ENCODE data around the gene TMEM39A.

Gene TMEM39A

DNA sequence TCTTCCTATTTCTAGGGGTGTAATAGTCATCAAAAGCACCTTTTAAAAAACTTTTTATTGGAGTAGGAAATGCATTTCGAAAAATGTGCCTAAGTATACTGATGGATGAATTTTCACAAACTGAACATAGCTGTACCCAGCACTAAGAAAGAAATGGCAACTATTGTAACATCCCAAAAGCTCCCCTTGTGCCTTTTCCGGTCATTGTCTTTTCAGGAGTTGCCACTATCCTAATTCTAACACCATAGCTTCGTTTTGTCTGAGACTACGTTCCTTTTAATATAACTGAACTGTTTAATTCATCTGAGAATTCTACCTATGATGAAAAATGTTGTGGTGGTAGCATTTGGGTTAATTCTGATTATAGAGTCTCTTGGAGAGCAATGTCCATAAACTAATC, 36.9 kb upstream of the TMEM39A start:
- Histone ChIP-seq H3K4me2 (ENCODE audit: low read length) (peak overlapping the region; percentile 97), H3K9me3 (ENCODE audit: low read length) (no peaks in the 10 kb centered on the region), H3K4me3 (ENCODE audit: low read depth, low read length, poor library complexity, severe bottlenecking) (peak overlapping the region; percentile 82), H4K20me1 (ENCODE audit: insufficient read depth, low read length) (no peaks in the 10 kb centered on the region), H3K9me2 (ENCODE audit: low read depth, low read length) (no peaks in the 10 kb centered on the region), H3K36me3 (ENCODE audit: insufficient read depth, low read length) (peaks cover 26% of the 10 kb centered on the region), H3K27ac (ENCODE audit: low read depth, low read length, poor library complexity, severe bottlenecking) (peak overlapping the region; percentile 51), H3K9ac (ENCODE audit: low read length) (peak overlapping the region; percentile 93), H3K79me2 (ENCODE audit: insufficient read depth, low read length) (peaks cover 23% of the 10 kb centered on the region), H3K4me1 (ENCODE audit: insufficient read depth, low read length, severe bottlenecking) (peaks cover 31% of the 10 kb centered on the region), H3F3A (ENCODE audit: insufficient read depth, low read length) (no peaks in the 10 kb centered on the region), H2AFZ (ENCODE audit: low read length) (no peak overlapping the region), H3K27me3 (ENCODE audit: insufficient read depth, low read length) (no peaks in the 10 kb centered on the region)
- TF ChIP-seq EZH2 (IDR thresholded peaks at IDR 0.05; ENCODE audit: borderline replicate concordance, low read length) = no peak
- TF ChIP-seq, protein P1, sequence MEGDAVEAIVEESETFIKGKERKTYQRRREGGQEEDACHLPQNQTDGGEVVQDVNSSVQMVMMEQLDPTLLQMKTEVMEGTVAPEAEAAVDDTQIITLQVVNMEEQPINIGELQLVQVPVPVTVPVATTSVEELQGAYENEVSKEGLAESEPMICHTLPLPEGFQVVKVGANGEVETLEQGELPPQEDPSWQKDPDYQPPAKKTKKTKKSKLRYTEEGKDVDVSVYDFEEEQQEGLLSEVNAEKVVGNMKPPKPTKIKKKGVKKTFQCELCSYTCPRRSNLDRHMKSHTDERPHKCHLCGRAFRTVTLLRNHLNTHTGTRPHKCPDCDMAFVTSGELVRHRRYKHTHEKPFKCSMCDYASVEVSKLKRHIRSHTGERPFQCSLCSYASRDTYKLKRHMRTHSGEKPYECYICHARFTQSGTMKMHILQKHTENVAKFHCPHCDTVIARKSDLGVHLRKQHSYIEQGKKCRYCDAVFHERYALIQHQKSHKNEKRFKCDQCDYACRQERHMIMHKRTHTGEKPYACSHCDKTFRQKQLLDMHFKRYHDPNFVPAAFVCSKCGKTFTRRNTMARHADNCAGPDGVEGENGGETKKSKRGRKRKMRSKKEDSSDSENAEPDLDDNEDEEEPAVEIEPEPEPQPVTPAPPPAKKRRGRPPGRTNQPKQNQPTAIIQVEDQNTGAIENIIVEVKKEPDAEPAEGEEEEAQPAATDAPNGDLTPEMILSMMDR (IDR thresholded peaks at IDR 0.05; ENCODE audit: low read length) = no peak

DNA sequence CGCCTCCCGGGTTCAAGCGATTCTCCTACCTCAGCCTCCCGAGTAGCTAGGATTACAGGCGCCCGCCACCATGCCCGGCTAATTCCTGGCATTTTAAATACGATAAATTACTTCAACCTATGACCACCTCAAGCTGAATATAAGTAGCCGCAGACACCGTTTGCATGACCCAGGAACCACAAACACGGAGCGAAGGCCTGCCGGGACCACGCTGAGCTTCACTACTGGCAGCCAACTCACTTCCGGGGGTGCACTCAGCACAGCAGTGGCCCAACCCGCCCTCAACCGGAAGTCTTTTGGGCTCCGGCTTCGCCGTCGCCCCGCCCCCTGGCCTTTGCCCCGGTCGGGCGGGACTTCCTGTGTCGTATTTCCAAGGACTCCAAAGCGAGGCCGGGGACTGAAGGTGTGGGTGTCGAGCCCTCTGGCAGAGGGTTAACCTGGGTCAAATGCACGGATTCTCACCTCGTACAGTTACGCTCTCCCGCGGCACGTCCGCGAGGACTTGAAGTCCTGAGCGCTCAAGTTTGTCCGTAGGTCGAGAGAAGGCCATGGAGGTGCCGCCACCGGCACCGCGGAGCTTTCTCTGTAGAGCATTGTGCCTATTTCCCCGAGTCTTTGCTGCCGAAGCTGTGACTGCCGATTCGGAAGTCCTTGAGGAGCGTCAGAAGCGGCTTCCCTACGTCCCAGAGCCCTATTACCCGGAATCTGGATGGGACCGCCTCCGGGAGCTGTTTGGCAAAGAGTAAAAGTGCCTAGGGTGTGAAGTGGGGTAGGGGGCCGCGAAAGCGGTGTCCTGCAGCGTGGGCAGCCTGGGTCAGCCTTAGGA, 35.0 kb upstream of the TMEM39A start, which contains the start of gene TIMMDC1:
TIMMDC1 (plus strand) TSS at position 362 of the 826 bp plus-strand sequence; CDS start at position 549, 187 bp downstream.
- peak within 1 kb of the TSS; percentile 51 for H3K27ac ChIP-seq (ENCODE audit: low read depth, low read length, poor library complexity, severe bottlenecking)
- H3K4me1 ChIP-seq (ENCODE audit: insufficient read depth, low read length, severe bottlenecking) = peaks cover 31% of the 10 kb centered on the region
- peaks cover 23% of the 10 kb centered on the region for H3K79me2 ChIP-seq (ENCODE audit: insufficient read depth, low read length)
- no peaks in the 10 kb centered on the region for H3K27me3 ChIP-seq (ENCODE audit: insufficient read depth, low read length)
- H3F3A ChIP-seq (ENCODE audit: insufficient read depth, low read length) = no peaks in the 10 kb centered on the region
- peak within 1 kb of the TSS; percentile 97 for H3K4me2 ChIP-seq (ENCODE audit: low read length)
- no peaks in the 10 kb centered on the region for H4K20me1 ChIP-seq (ENCODE audit: insufficient read depth, low read length)
- H3K9me2 ChIP-seq (ENCODE audit: low read depth, low read length) = no peaks in the 10 kb centered on the region
- H3K9ac ChIP-seq (ENCODE audit: low read length) = peak within 1 kb of the TSS; percentile 93
- peak within 1 kb of the TSS; percentile 82 for H3K4me3 ChIP-seq (ENCODE audit: low read depth, low read length, poor library complexity, severe bottlenecking)
- TF ChIP-seq, protein P1 (IDR thresholded peaks at IDR 0.05; ENCODE audit: low read length) = no peak
- no peak for TF ChIP-seq EZH2 (IDR thresholded peaks at IDR 0.05; ENCODE audit: borderline replicate concordance, low read length)
- no peaks in the 10 kb centered on the region for H3K9me3 ChIP-seq (ENCODE audit: low read length)
- H3K36me3 ChIP-seq (ENCODE audit: insufficient read depth, low read length) = peaks cover 11% of the 10 kb centered on the region; the same call in 1 of the 2 replicates
- no peak within 1 kb of the TSS for H2AFZ ChIP-seq (ENCODE audit: low read length)

DNA sequence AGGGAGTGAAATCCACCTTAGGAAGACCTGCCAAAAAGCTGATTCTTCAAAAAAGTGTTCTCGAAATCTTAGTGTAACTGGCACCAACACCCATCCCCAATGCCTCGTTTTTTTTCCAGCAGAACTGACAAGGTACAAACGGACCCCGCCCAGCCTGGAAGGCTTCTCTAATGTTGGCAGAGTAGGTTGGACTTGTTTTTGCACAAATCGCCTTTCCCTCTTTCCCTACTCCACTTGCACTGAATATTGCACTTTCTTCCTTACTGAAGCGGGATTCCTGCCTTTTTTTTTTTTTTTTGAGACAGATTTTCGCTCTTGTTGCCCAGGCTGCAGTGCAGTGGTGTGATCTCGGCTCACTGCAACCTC, 34.4 kb upstream of the TMEM39A start:
- Histone ChIP-seq H4K20me1 (ENCODE audit: insufficient read depth, low read length) (no peaks in the 10 kb centered on the region), H3K4me2 (ENCODE audit: low read length) (peak overlapping the region; percentile 97), H3K4me1 (ENCODE audit: insufficient read depth, low read length, severe bottlenecking) (peaks cover 31% of the 10 kb centered on the region), H3K9me2 (ENCODE audit: low read depth, low read length) (no peaks in the 10 kb centered on the region), H3K27ac (ENCODE audit: low read depth, low read length, poor library complexity, severe bottlenecking) (no peak overlapping the region), H2AFZ (ENCODE audit: low read length) (no peak overlapping the region), H3F3A (ENCODE audit: insufficient read depth, low read length) (no peaks in the 10 kb centered on the region), H3K36me3 (ENCODE audit: insufficient read depth, low read length) (peaks cover 9% of the 10 kb centered on the region; the same call in 1 of the 2 replicates), H3K9ac (ENCODE audit: low read length) (peak overlapping the region; percentile 93), H3K4me3 (ENCODE audit: low read depth, low read length, poor library complexity, severe bottlenecking) (peak overlapping the region; percentile 82), H3K79me2 (ENCODE audit: insufficient read depth, low read length) (peaks cover 23% of the 10 kb centered on the region), H3K9me3 (ENCODE audit: low read length) (no peaks in the 10 kb centered on the region), H3K27me3 (ENCODE audit: insufficient read depth, low read length) (no peaks in the 10 kb centered on the region)
- no peak for TF ChIP-seq EZH2 (IDR thresholded peaks at IDR 0.05; ENCODE audit: borderline replicate concordance, low read length)
- TF ChIP-seq, protein P1 (IDR thresholded peaks at IDR 0.05; ENCODE audit: low read length) = no peak

Measured in OCI-LY1 (cell line).